T-helper 1 cell treated with Interleukin-12 subunit alpha and Interleukin-12 subunit beta and Interleukin-4 antibody, amounts not matched to agents 30 ng/mL and 1 ng/mL, for 36 hours (primary cell): Measurements from ENCODE around the gene KLHL15. TPM values are rescaled to one million over a fixed set of nuclear protein-coding genes. Genes with fewer than 3 reads are reported as not detected.
"Not testable (repeated sequence)": the region's sequence is repeated elsewhere in the genome, so short reads cannot be mapped to it uniquely, and the experiment has no call there.

ENCODE experiments used
- intact Hi-C: fragments of 100-400 bp; cut with micrococcal nuclease; formaldehyde crosslinking; loops from one replicate; pipeline ENCODE4 v1.15.1; 2024
- total RNA-seq: library from RNA; stranded (reverse); gene quantifications from 2 replicates; pipeline ENCODE4 v1.2.3, GENCODE V29; 2022

KLHL15 gene, protein sequence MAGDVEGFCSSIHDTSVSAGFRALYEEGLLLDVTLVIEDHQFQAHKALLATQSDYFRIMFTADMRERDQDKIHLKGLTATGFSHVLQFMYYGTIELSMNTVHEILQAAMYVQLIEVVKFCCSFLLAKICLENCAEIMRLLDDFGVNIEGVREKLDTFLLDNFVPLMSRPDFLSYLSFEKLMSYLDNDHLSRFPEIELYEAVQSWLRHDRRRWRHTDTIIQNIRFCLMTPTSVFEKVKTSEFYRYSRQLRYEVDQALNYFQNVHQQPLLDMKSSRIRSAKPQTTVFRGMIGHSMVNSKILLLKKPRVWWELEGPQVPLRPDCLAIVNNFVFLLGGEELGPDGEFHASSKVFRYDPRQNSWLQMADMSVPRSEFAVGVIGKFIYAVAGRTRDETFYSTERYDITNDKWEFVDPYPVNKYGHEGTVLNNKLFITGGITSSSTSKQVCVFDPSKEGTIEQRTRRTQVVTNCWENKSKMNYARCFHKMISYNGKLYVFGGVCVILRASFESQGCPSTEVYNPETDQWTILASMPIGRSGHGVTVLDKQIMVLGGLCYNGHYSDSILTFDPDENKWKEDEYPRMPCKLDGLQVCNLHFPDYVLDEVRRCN
- total RNA-seq: 9.5 and 10.3 TPM in 2 replicates

DNA sequence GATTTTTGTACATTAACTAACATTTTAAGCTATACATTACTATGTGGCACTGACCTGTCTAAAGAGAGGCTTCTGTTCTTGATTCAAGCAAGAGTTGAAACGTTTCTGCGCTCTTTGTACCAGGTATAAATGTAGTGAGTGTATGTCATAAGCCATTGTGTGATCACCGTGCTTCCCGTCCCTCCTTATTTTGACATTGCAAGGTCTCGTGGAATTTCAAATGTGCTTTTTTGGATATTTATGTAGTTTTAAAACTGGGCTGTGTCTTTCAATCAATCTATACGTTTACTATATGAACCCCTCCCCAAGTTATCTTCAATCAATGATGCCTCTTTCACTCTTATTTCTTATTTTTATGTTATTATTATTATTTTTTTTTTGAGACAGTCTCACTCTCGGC is at the start of gene KLHL15:
Gene KLHL15 (minus strand): TSS at position 101 of the 400 bp plus-strand sequence. CDS start 20,493 bp downstream, outside the sequence.
- intact Hi-C loops: loop anchor here (10.0 kb wide), 2 partner anchors 332 to 362 kb away; partner anchors contain the start of gene PRDX4

DNA sequence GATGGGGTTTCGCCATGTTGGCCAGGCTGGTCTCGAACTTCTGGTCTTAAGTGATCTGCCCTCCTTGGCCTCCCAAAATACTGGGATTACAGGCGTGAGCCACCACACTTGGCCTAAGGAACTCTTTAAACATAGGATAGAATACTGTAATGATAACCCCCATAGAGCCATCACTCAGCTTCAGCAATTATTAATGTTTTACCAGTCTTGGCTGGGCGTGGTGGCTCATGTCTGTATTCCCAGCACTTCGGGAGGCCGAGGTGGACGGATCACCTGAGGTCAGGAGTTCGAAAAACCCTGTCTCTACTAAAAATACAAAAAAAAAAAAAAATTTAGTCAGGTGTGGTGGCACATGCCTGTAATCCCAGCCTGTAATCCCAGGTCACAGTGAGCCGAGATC is 42.9 kb upstream of the KLHL15 start:
- intact Hi-C loops: no loop called here

DNA sequence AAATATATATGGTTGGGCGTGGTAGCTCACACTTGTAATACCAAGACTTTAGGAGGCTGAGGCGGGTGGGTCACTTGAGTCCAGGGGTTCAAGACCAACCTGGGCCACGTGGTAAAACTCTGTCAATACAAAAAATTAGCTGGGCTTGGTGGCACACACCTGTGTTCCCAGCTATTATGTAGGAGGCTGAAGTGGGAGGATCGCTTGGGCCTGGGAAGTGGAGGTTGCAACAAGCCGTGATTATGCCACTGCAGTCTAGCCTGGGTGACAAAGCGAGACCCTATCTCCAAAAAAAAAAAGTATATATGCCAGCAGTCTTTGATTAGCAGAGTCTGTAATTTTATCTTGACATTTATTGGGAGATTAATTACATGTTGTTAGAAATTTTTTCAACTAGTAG is 36.5 kb upstream of the KLHL15 start:
- intact Hi-C loops: no loop called here

DNA sequence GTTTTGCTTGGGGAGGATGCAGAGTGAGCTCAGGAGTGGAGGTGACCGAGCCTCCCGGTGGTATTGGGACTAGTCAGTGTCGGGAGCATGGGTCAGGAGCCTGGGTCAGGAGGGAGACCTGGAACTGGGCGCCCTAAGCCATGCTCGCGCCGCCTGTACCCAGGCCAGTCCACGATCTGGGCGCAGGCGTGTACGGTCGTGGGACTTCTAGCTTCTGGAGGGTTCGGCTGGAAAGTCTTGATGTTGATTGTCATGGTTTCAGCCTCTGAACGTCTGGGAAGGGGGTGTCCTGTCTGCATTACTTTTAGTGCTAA is 28.0 kb upstream of the KLHL15 start:
- intact Hi-C loops: loop anchor here (10.0 kb wide), 2 partner anchors 360 to 640 kb away; partner anchors contain the start of gene POLA1

DNA sequence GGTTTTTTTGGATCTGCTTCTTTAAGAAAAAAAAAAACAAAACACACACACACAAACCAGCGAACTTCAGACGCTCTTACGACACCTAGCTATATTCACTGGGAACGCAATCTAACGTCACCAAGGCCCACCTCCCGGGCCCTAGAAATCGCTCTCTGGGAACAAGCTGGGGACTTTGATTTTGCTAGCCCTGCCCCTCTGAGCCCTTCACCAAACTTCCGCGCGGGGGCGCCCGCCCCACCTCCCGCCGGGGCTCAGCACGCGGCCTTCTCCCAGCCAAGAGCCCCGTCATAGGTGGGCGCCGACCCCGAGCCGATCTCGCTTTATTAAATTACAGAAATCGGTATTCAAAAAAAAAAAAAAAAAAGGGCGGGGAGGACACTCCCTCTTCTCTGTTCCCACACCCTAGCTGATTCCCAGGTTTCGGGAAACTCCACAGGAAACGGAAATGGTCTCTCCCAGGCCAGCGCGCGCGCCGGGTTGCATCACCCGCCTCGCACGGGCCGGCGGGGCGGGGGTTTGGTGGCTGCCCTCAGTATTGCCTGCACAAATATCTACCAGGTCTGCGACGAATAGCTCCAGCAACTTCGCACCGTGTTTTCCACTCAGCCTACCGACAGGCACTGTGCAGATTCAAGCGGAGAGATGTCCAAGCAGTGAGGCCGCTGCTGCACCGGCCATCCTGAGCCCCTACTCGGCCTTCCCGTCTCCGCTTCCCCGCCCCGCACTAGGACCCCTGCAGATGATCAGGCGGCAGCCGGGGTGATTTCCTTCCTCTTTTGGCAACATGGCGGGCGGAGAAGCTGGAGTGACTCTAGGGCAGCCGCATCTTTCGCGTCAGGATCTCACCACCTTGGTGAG is 27.4 kb upstream of the KLHL15 start, which contains the start of gene EIF2S3:
Gene EIF2S3 (plus strand): TSS at position 775 of the 861 bp plus-strand sequence. CDS start 13 bp downstream, at position 788.
- intact Hi-C loops: loop anchor here (1.0 to 10.0 kb wide), 12 partner anchors 28 to 640 kb away; partner anchors contain the start of genes ACOT9, APOO, POLA1 and PRDX4

DNA sequence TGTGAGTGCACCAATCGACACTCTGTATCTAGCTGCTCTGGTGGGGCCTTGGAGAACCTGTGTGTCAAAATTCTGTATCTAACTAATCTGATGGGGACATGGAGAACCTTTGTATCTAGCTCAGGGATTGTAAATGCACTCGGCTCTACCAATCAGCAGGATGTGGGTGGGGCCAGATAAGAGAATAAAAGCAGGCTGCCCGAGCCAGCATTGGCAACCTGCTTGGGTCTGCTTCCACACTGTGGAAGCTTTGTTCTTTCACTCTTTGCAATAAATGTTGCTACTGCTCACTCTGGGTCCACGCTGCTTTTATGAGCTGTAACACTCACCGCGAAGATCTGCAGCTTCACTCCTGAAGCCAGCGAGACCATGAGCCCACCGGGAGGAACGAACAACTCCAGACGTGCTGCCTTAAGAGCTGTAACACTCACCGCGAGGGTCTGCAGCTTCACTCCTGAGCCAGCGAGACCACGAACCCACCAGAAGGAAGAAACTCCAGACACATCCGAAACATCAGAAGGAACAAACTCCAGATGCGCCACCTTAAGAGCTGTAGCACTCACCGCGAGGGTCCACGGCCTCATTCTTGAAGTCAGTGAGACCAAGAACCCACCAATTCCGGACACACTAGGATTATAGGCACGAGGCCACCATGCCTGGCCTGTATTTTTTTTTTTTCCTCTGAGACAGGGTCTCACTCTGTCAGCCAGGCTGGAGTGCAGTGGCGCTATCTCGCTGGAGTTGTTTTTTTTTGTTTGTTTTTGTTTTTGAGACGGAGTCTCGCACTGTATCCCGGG is 23.7 kb upstream of the KLHL15 start:
- intact Hi-C loops: loop anchor here (5.0 to 10.0 kb wide), 5 partner anchors 38 to 644 kb away; partner anchors contain the start of genes ACOT9 and POLA1

DNA sequence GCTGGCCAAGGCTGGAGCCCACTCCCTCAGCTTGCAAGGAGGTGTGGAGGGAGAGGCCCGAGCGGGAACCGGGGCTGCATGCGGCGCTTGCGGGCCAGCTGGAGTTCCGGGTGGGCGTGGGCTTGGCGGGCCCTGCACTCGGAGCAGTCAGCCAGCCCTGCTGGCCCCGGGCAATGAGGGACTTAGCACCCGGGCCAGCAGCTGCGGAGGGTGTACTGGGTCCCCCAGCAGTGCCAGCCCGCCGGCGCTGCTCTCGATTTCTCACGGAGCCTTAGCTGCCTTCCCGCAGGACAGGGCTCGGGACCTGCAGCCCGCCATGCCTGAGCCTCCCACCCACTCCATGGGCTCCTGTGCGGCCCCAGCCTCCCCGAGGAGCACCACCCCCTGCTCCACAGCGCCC is 22.7 kb upstream of the KLHL15 start:
- intact Hi-C loops: loop anchor here (5.0 to 10.0 kb wide), 5 partner anchors 37 to 645 kb away; partner anchors contain the start of genes ACOT9 and POLA1

DNA sequence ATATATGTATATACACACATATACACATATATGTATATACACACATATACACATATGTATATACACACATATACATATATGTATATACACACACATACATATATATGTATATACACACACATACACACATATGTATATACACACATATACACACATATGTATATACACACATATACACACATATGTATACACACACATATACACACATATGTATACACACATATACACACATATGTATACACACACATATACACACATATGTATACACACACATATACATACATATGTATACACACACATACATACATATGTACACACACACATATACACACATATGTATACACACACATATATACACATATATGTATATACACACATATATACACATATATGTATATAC is 19.1 kb upstream of the KLHL15 start:
- intact Hi-C loops: not testable (repeated sequence)

DNA sequence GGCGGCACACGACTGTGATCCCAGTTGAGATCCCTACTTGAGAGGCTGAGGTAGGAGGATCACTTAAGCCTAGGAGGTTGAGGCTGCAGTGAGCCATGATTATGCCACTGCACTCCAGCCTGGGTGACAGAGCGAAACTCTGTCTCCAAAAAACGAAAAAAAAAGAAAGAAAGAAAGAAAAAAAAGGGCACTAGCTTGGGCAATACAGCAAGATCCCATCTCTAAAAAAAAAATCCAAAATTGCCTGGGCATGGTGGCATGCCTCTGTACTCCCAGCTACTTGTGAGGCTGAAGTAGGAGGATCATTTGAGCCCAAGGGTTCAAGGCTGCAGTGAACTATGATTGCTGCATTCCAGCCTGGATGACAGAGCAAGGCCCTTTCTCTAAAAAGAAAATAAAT is 10.7 kb upstream of the KLHL15 start:
- intact Hi-C loops: no loop called here

DNA sequence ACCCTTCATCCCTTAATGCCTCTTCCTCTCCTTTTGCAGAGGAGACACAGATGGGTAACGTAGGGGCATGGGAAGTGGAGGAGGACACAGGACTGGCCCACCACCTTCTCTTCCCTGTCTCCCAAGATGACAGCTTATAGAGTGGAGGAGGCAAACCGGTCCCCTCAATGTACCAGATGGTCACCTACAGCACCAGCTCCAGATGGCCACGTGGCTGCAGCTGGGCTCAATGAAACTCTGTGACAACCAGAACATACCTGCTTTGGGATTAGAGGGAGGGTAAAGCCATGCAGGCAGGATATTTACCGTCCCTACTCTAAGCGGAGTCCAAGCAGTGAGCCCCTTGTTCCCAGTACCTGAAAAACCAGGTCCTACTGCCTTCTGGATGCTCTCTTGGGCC is 7.5 kb upstream of the KLHL15 start:
- intact Hi-C loops: no loop called here

DNA sequence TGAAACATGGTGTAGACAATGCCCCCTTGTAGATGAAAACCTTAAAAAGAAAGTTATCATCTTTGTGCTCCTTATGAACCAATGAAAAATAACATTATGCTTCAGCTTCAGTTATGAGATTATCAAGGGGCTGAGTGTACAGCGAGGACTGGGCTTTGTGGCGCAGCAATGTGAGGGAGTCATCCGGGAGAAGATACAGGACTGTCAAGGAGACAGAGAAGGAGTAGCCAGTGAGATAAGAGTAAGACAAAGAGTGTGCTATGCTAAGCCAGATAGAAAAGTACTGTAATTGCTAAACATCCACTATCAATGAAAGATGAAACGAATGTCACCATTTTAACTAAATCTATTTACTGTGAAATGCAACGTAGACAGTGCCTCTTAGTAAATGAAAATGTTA is 3.6 kb upstream of the KLHL15 start:
- intact Hi-C loops: no loop called here

DNA sequence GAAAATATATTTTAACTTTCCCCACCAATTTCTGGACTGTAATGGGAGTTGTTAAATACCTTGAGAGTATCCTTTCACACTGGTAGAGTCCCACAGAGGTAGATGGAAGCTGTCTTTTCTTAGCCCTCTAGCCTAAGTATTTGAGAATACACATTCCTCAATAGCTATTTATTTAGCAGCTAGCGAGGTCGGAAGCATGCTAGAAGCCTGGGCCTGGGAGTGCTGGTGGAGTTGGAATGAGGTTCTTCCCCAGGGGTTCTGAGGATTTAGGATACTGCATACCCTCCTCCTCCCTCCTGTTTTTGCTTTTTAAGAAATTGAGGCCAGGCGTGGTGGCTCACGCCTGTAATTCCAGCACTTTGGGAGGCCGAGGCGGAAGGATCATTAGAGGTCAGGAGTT is 999 bp upstream of the KLHL15 start:
- intact Hi-C loops: loop anchor here (10.0 kb wide), 2 partner anchors 333 to 363 kb away; partner anchors contain the start of gene PRDX4

DNA sequence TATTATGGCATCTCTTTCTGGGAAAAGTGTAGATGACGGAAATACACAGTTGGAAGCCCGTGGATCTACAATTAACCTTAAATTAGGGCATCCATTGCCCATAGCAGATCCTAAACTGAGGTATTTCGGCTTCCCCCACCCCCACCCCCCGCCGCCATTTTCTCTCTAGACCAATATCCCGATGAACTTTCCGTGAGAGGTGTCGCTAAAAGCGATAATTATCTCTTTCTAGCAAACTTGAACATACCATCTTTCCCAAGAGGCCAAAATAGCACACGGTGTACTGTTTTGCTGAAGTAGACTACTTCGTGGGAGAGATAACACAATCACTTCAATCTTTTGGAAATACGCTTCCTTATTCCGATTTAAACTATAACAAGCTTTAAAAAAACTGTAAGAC is 554 bp downstream of the KLHL15 start:
- intact Hi-C loops: loop anchor here (1.0 to 10.0 kb wide), 3 partner anchors 124 to 362 kb away; partner anchors contain the start of gene PRDX4

DNA sequence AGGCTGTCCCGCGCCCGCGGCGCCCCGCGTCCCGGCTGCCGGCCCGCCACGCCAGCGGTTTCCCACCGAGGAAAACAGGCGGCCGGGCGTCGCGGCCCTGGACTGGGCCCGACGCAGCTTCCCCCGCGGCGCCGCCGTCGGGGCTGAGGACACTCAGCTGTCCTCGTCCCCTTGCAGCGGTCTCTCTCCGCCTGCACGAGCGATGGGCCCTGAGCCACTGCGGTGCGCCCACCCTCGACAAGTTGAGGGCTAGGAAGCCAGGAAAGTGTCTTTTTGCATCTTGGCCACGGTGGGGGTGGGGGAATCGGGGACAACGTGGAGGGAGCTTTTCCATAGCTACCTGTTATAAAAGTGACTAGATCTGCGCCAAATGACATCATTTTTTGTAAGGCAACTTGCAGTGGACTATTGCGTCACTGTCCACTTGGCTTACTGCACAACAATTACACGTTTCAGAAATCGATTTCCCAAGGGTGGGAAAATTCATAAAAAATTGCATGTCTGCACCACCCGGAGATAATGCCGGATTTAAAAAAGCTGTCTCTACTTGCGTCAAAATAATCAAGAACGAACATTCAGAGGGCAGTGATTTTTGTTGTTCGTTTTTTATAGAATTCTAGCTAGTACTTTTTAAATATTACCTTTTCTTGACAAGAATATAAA is 1.1 kb downstream of the KLHL15 start:
- intact Hi-C loops: loop anchor here (1.0 to 10.0 kb wide), 8 partner anchors 28 to 453 kb away; partner anchors contain the start of genes APOO, EIF2S3 and PRDX4

DNA sequence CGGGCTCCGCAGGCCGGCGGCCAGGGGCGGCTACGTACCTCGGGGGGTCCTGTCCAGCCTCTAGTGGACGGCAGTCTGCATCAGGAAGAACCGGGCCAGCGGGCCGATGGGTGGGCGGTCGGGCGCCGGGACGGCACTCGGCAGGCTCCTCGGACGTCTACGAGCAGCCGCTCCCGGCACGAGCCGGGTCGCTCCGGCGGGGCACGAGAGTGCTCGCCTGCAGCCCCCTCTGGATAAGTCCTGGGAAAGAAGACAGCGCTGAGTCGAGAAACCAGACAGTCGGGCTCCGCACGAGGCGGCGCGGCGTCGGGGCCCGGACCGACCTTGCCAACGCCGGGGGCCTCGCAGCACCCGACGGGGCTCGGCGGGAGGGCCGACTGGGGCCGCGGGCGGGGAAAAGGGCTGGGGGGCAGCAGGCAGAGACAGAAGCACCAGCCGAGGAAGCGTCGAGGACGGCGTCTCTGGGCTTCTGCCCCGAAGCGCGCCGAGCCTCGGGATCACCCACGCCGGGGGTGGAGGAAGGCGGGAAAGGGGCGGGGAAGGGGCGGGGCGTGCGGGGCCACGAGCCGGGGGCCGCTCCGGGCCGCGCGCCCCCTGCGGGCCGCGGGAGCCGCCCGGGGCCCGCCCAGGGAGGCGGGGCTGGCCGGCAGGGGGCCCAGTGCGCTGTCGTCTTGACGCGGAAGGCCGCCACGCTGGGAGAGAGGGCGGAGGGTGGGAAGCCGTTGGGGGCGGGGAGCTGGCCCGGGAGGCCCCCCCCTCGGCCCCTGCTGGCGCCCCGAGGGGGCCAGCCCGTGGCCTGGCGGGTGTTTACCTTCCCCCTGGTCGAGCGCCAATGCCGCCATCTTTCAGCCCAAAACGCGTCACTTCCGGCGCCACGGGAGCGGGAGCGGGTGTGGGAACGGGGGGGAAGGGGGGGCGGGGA is 1.9 kb downstream of the KLHL15 start:
- intact Hi-C loops: loop anchor here (1.0 to 10.0 kb wide), 9 partner anchors 11 to 454 kb away; partner anchors contain the start of genes APOO, EIF2S3 and PRDX4

DNA sequence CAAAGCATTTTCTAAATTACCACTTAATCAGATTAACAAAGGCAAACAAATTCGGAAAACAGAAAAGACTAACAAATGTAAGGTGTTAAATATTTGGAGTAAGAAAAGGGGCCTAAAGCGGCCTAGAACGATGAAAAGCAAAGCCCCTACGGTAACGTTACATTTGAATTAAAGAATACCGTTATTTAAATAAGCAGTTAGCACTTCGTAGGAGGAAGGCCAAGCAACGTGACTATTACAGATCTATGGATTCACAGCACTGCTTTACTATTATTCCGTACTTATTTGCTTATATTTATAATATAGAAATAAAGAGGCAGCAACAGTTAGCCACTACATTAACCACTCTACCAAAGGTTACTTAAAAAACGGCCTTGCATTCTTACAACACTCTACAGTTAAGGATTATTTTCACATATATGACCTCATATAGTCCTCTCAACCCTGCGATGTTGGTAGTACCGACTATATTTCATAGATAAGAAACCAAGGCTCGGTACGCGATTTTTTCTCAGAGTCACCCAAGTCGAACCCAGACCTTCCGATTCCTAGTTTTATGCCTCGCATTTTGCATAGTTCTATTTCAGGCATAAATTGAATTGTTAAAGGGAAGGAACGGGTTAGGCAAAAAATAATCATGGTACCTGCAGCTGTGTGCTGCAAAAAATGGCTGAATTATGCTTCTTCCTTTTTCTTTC is 2.9 kb downstream of the KLHL15 start:
- intact Hi-C loops: loop anchor here (1.0 to 10.0 kb wide), 5 partner anchors 10 to 359 kb away; partner anchors contain the start of gene PRDX4

DNA sequence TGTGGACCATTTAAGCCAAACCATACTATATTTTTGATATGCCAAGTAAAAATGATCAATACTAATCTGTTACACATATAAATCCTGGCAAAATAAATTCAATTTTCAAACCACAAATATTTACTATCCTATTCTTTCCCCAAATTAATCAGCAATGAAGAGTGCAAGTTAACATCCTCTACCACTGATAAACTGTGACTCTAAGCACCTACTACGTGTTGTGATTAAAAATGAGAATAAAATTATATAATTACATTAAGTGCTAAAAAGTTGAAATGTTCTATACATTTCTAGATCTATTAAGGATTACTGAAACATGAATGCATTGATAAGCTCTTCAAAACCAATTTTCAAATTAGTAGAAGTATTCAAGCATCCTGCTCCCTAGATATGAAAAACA is 3.4 kb downstream of the KLHL15 start:
- intact Hi-C loops: loop anchor here (10.0 kb wide), 2 partner anchors 329 to 359 kb away; partner anchors contain the start of gene PRDX4
